ENCODE results near the gene CDHR3.

DNA sequence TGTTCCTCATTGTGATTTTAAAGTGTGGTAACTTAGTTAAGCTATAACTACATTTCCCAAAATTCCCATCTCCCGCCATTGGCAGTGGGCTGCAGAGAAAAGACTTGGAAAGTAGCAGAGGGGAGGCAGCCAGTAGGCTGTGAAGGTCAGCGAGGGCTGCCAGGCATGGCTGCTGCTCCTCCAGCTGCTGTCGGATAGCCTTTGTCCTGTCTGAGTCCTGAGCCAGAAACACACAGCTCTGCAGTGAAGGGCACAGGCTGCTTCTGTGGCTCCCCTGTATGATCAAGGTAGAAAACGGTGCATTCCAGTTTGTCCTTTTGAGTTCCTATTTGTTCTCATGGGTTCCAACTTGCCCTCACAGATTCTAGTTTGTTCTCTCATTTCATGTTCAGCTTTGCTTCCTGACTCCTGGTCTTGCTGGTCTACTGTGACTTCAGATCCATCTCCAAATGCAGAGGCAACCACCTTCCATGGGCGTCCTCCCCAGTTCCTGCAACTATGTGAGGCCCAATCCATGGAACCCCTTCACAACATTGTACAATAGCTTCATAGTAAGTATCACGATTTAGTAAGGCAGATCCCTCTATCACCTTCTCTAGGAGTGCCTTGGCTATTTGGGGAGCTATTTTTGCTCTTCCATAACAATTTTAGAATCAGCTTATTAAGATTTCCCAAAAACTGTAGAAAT, 117.4 kb downstream of the CDHR3 start:
- TF ChIP-seq, protein P1, sequence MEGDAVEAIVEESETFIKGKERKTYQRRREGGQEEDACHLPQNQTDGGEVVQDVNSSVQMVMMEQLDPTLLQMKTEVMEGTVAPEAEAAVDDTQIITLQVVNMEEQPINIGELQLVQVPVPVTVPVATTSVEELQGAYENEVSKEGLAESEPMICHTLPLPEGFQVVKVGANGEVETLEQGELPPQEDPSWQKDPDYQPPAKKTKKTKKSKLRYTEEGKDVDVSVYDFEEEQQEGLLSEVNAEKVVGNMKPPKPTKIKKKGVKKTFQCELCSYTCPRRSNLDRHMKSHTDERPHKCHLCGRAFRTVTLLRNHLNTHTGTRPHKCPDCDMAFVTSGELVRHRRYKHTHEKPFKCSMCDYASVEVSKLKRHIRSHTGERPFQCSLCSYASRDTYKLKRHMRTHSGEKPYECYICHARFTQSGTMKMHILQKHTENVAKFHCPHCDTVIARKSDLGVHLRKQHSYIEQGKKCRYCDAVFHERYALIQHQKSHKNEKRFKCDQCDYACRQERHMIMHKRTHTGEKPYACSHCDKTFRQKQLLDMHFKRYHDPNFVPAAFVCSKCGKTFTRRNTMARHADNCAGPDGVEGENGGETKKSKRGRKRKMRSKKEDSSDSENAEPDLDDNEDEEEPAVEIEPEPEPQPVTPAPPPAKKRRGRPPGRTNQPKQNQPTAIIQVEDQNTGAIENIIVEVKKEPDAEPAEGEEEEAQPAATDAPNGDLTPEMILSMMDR (IDR thresholded peaks at IDR 0.05; ENCODE audit: extremely low read depth in 1 of 2, insufficient read depth in 1 of 2, low read depth in 1 of 2, low read length in 2 of 2): no peak
- TF ChIP-seq POLR2AphosphoS5 (IDR thresholded peaks at IDR 0.05; ENCODE audit: insufficient read depth, low read depth, low read length): no peak
- no peak for TF ChIP-seq EZH2 (IDR thresholded peaks at IDR 0.05; ENCODE audit: borderline replicate concordance, low read depth, low read length, severe bottlenecking)
- no peak for TF ChIP-seq GATA2 (IDR thresholded peaks at IDR 0.05; ENCODE audit: insufficient read depth, insufficient read length, low read depth, low read length)
- TF ChIP-seq, protein P2, sequence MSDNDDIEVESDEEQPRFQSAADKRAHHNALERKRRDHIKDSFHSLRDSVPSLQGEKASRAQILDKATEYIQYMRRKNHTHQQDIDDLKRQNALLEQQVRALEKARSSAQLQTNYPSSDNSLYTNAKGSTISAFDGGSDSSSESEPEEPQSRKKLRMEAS (IDR thresholded peaks at IDR 0.05; ENCODE audit: insufficient read depth, insufficient read length): no peak
- TF ChIP-seq POLR2A (IDR thresholded peaks at IDR 0.05; ENCODE audit: low read depth, low read length): no peak
- TF ChIP-seq FOS (IDR thresholded peaks at IDR 0.05; ENCODE audit: borderline replicate concordance, insufficient read depth, low read length): no peak
- no peak for TF ChIP-seq JUN (IDR thresholded peaks at IDR 0.05; ENCODE audit: borderline replicate concordance, insufficient read depth, insufficient read length, low read depth)

All from endothelial cell of umbilical vein (primary cell).